HepG2 (cell line): ENCODE data around the gene COPS7B. TPM values are rescaled to one million over a fixed set of nuclear protein-coding genes. Genes with fewer than 3 reads are reported as not detected.
A peak's percentile ranks its signal among the peaks of the same experiment; 100 is the strongest.

ENCODE experiments used
- FOSL1 ChIP-seq: sonication (generic); formaldehyde crosslinking; IDR thresholded peaks from 2 replicates; pipeline ENCODE4 v1.9.0; 2021; ENCODE audit warnings: missing genetic modification reagents, borderline replicate concordance
- FOXP1 ChIP-seq, 2 experiments: fragments of 450-650 bp in 1 of 2; IDR thresholded peaks; 2 replicates each; pipeline ENCODE4 v1.6.1; 2017 to 2018; ENCODE audit warnings: antibody characterized with exemption in 1 of 2
- GABPB1 ChIP-seq: IDR thresholded peaks from 2 replicates; pipeline ENCODE4 v1.6.1; 2016; ENCODE audit warnings: mild to moderate bottlenecking, missing genetic modification reagents, moderate library complexity, missing compliant biosample characterization
- HDAC6 ChIP-seq: fragments of 200-600 bp; sonication (generic); IDR thresholded peaks from 2 replicates; pipeline ENCODE4 v1.7.0; 2017; ENCODE audit warnings: mild to moderate bottlenecking, antibody characterized with exemption, low read length, low read depth
- MED13 ChIP-seq: sonication (generic); formaldehyde crosslinking; IDR thresholded peaks from 2 replicates; pipeline ENCODE4 v1.5.0; 2020; ENCODE audit warnings: missing genetic modification reagents
- MIXL1 ChIP-seq: IDR thresholded peaks from 2 replicates; pipeline ENCODE4 v1.6.1; 2016
- MLXIP ChIP-seq: sonication (generic); formaldehyde crosslinking; IDR thresholded peaks from 2 replicates; pipeline ENCODE4 v1.9.0; 2021; ENCODE audit warnings: missing genetic modification reagents, borderline replicate concordance
- NCOA2 ChIP-seq: sonication (generic); formaldehyde crosslinking; IDR thresholded peaks from 2 replicates; pipeline ENCODE4 v1.8.0; 2022; ENCODE audit warnings: inconsistent platforms
- RARG ChIP-seq: sonication (generic); formaldehyde crosslinking; IDR thresholded peaks from 2 replicates; pipeline ENCODE4 v1.4.0; 2020; ENCODE audit warnings: low read depth, mild to moderate bottlenecking, missing genetic modification reagents
- SAFB2 ChIP-seq: sonication (generic); formaldehyde crosslinking; IDR thresholded peaks from 2 replicates; pipeline ENCODE4 v1.5.1; 2020; ENCODE audit warnings: missing genetic modification reagents, low read depth, mild to moderate bottlenecking, borderline replicate concordance
- SMARCE1 ChIP-seq: fragments of 450-650 bp; IDR thresholded peaks from 2 replicates; pipeline ENCODE4 v1.6.1; 2017; ENCODE audit warnings: borderline replicate concordance
- TRIM24 ChIP-seq: sonication (generic); formaldehyde crosslinking; IDR thresholded peaks from 2 replicates; pipeline ENCODE4 v1.8.0; 2022; ENCODE audit warnings: mild to moderate bottlenecking, missing genetic modification reagents
- YY1 ChIP-seq: IDR thresholded peaks from 2 replicates; pipeline ENCODE4 v1.6.1; 2011; ENCODE audit warnings: low read length, low read depth, moderate library complexity, mild to moderate bottlenecking; ENCODE audit not compliant: insufficient read depth, insufficient replicate concordance
- ZBTB7B ChIP-seq: sonication (generic); formaldehyde crosslinking; IDR thresholded peaks from 2 replicates; pipeline ENCODE4 v1.4.0; 2020; ENCODE audit warnings: missing genetic modification reagents
- ZNF143 ChIP-seq: sonication (generic); formaldehyde crosslinking; IDR thresholded peaks from 2 replicates; pipeline ENCODE4 v1.4.0; 2020; ENCODE audit warnings: missing genetic modification reagents
- ZNF275 ChIP-seq: sonication (generic); formaldehyde crosslinking; IDR thresholded peaks from 2 replicates; pipeline ENCODE4 v1.8.0; 2022; ENCODE audit warnings: missing genetic modification reagents, mild to moderate bottlenecking, inconsistent platforms, borderline replicate concordance
- ZNF691 ChIP-seq: sonication (generic); formaldehyde crosslinking; IDR thresholded peaks from 2 replicates; pipeline ENCODE4 v1.4.0; 2020; ENCODE audit warnings: missing genetic modification reagents, low read depth, mild to moderate bottlenecking, borderline replicate concordance
- ZNF775 ChIP-seq: sonication (generic); formaldehyde crosslinking; IDR thresholded peaks from 2 replicates; pipeline ENCODE4 v1.4.0; 2020; ENCODE audit warnings: missing genetic modification reagents, mild to moderate bottlenecking, moderate library complexity, borderline replicate concordance
- polyA plus RNA-seq, 8 experiments: library from polyadenylated mRNA; depleted of rRNA in 3 of 8; stranded (reverse) in 7 of 8; unstranded in 1 of 8; fragments of >200 nt; fragmentation: Illumina TruSeq in 4 of 8; extraction: Trizol in 4 of 8; gene quantifications; 2 replicates each; pipeline versions ENCODE4 v1.2.1 to v1.2.3, GENCODE V29; 2011 to 2016; ENCODE audit warnings: low read depth in 4 of 8, missing spikeins in 1 of 8, mixed read lengths in 1 of 8; ENCODE audit not compliant: insufficient read depth in 1 of 8
- total RNA-seq, 5 experiments: library from RNA; depleted of rRNA; stranded (reverse); fragments of >200 nt; fragmentation: Illumina TruSeq; extraction: Trizol; gene quantifications; 2 replicates each; pipeline ENCODE4 v1.2.3, GENCODE V29; 2016; ENCODE audit warnings: low read depth in 1 of 5
- TF ChIP-seq, protein P1 (sequence below): sonication (generic); formaldehyde crosslinking; IDR thresholded peaks from 2 replicates; pipeline ENCODE4 v1.4.0; 2020; ENCODE audit warnings: missing genetic modification reagents, borderline replicate concordance
- TF ChIP-seq, protein P2 (sequence below): sonication (generic); formaldehyde crosslinking; IDR thresholded peaks from 2 replicates; pipeline ENCODE4 v1.4.0; 2020; ENCODE audit warnings: mild to moderate bottlenecking, missing genetic modification reagents

The COPS7B gene
- total and polyA plus RNA-seq, 2 of the 13 experiments (the other 11 are each of a cell fraction or from before 2014, with no cell fraction given): 30.6 to 62.7 TPM

DNA sequence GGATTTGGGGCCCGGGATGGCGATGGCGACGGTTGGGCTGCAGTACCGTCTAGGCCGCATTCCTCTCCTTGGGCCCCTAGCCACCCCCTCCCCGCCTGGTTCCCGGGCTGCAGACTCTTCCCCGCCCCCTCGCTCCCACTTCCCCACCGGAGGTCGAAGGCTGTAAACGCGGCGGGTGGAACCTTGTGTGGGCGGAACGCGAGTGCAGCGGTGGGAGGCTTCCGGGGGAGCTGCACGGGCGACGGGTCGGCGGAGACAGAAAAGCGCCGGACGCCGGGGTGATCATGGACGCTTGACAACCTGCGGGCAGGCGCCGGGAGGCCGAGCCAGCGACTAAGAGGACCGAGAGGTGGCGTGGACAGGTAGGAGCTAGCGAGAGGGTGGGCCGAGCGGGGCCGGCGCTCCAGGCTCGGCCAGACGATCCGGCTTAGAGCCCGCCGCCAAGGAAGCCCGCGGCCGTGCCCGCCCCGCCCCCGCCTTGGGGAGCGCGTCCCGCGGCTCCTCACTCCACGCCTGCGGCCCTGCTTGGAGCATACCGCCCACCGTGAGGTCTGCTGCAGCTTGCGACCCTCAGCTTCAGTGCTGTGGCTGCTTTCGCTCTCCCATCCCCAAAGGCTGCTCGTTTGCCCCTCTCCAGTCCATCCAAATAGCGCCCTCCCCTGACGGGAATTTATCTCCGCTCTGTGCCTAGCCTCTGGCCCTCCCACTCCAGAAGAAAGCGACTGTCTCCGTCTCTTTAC, at the start of gene COPS7B (continued):
- TF ChIP-seq ZNF691 (peak; percentile 98; the same call in 1 of the 2 replicates), ZNF143 (CRISPR knock-in tag) (peak; percentile 89), GABPB1 (CRISPR knock-in tag) (peak; percentile 99), ZBTB7B (peak; percentile 60; the same call in 1 of the 2 replicates), MIXL1 (peak; percentile 77; the same call in 1 of the 2 replicates), RARG (CRISPR knock-in tag) (no peak), MLXIP (CRISPR knock-in tag) (no peak), ZNF275 (CRISPR knock-in tag) (peak; percentile 95; the same call in 1 of the 2 replicates), ZNF775 (CRISPR knock-in tag) (0 out of 2 replicates have a peak, but pooled peaks have one; percentile 75), SMARCE1 (no peak), NCOA2 (CRISPR knock-in tag) (peak; percentile 77), HDAC6 (no peak), MED13 (CRISPR knock-in tag) (peak; percentile 91), TRIM24 (no peak), SAFB2 (CRISPR knock-in tag) (peak; percentile 94), FOSL1 (CRISPR knock-in tag) (no peak; the same call in 1 of the 2 replicates), YY1 (peak; percentile 96), FOXP1 (IDR thresholded peaks at IDR 0.05) (no peak; the same call in 1 of the 2 replicates), FOXP1 (CRISPR knock-in tag; IDR thresholded peaks at IDR 0.05) (peak; percentile 55)
- TF ChIP-seq, protein P1, sequence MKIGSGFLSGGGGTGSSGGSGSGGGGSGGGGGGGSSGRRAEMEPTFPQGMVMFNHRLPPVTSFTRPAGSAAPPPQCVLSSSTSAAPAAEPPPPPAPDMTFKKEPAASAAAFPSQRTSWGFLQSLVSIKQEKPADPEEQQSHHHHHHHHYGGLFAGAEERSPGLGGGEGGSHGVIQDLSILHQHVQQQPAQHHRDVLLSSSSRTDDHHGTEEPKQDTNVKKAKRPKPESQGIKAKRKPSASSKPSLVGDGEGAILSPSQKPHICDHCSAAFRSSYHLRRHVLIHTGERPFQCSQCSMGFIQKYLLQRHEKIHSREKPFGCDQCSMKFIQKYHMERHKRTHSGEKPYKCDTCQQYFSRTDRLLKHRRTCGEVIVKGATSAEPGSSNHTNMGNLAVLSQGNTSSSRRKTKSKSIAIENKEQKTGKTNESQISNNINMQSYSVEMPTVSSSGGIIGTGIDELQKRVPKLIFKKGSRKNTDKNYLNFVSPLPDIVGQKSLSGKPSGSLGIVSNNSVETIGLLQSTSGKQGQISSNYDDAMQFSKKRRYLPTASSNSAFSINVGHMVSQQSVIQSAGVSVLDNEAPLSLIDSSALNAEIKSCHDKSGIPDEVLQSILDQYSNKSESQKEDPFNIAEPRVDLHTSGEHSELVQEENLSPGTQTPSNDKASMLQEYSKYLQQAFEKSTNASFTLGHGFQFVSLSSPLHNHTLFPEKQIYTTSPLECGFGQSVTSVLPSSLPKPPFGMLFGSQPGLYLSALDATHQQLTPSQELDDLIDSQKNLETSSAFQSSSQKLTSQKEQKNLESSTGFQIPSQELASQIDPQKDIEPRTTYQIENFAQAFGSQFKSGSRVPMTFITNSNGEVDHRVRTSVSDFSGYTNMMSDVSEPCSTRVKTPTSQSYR (CRISPR knock-in tag): peak; percentile 88
- TF ChIP-seq, protein P2, sequence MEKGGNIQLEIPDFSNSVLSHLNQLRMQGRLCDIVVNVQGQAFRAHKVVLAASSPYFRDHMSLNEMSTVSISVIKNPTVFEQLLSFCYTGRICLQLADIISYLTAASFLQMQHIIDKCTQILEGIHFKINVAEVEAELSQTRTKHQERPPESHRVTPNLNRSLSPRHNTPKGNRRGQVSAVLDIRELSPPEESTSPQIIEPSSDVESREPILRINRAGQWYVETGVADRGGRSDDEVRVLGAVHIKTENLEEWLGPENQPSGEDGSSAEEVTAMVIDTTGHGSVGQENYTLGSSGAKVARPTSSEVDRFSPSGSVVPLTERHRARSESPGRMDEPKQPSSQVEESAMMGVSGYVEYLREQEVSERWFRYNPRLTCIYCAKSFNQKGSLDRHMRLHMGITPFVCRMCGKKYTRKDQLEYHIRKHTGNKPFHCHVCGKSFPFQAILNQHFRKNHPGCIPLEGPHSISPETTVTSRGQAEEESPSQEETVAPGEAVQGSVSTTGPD (CRISPR knock-in tag): no peak
